ENCODE results near the gene KHDC4.

The KHDC4 gene

GRCh38 chr1:155934097-155934935, at the start of gene KHDC4 (continued):
- peak; percentile 5; the same call in 1 of the 2 replicates for TF ChIP-seq ZNF18 (tag by site-specific recombination; IDR thresholded peaks at IDR 0.05)
- no peak for TF ChIP-seq MYNN (tag by site-specific recombination; IDR thresholded peaks at IDR 0.05; ENCODE audit: borderline replicate concordance)
- no peak for TF ChIP-seq ZNF354C (tag by site-specific recombination; IDR thresholded peaks at IDR 0.05; ENCODE audit: borderline replicate concordance, low read depth)
- peak; percentile 82; the same call in 1 of the 2 replicates for TF ChIP-seq KLF16 (tag by site-specific recombination; IDR thresholded peaks at IDR 0.05)
- no peak for TF ChIP-seq ZNF211 (tag by site-specific recombination; IDR thresholded peaks at IDR 0.05; ENCODE audit: low read depth)
- TF ChIP-seq HOXC10 (CRISPR knock-in tag; IDR thresholded peaks at IDR 0.05), result peak; percentile 100
- TF ChIP-seq ZNF510 (tag by site-specific recombination; IDR thresholded peaks at IDR 0.05; ENCODE audit: insufficient replicate concordance), result no peak
- TF ChIP-seq, protein P1, sequence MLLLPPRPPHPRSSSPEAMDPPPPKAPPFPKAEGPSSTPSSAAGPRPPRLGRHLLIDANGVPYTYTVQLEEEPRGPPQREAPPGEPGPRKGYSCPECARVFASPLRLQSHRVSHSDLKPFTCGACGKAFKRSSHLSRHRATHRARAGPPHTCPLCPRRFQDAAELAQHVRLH (tag by site-specific recombination; IDR thresholded peaks at IDR 0.05), result peak; percentile 100
- peak; percentile 86; the same call in 1 of the 2 replicates for TF ChIP-seq ZNF76 (tag by site-specific recombination; IDR thresholded peaks at IDR 0.05; ENCODE audit: borderline replicate concordance, low read depth)
- TF ChIP-seq ZNF292 (tag by site-specific recombination; IDR thresholded peaks at IDR 0.05; ENCODE audit: borderline replicate concordance, low read depth), result no peak
- TF ChIP-seq GLI2 (tag by site-specific recombination; IDR thresholded peaks at IDR 0.05; ENCODE audit: borderline replicate concordance, low read depth), result no peak
- TF ChIP-seq ZNF843 (tag by site-specific recombination; IDR thresholded peaks at IDR 0.05), result peak; percentile 67; the same call in 1 of the 2 replicates
- TF ChIP-seq ZNF555 (tag by site-specific recombination; conservative IDR thresholded peaks at IDR 0.05), result no peak
- peak; percentile 72 for TF ChIP-seq KLF10 (tag by site-specific recombination; IDR thresholded peaks at IDR 0.05)
- peak; percentile 45; the same call in 1 of the 2 replicates for TF ChIP-seq BCL11A (tag by site-specific recombination; IDR thresholded peaks at IDR 0.05; ENCODE audit: low read depth)
- no peak for TF ChIP-seq ZNF398 (tag by site-specific recombination; IDR thresholded peaks at IDR 0.05)
- TF ChIP-seq ZNF768 (tag by site-specific recombination; IDR thresholded peaks at IDR 0.05), result no peak
- TF ChIP-seq ZNF677 (tag by site-specific recombination; IDR thresholded peaks at IDR 0.05), result no peak
- 0 out of 2 replicates have a peak, but pooled peaks have one; percentile 42 for TF ChIP-seq TRIM28 (IDR thresholded peaks at IDR 0.05; ENCODE audit: borderline replicate concordance, low read length)
- no peak for TF ChIP-seq MEIS1 (CRISPR knock-in tag; IDR thresholded peaks at IDR 0.05; ENCODE audit: borderline replicate concordance)
- TF ChIP-seq ZNF132 (tag by site-specific recombination; IDR thresholded peaks at IDR 0.05; ENCODE audit: borderline replicate concordance), result no peak
- TF ChIP-seq ZNF560 (tag by site-specific recombination; IDR thresholded peaks at IDR 0.05; ENCODE audit: borderline replicate concordance), result no peak
- peak; percentile 58; the same call in 1 of the 2 replicates for TF ChIP-seq ZSCAN4 (tag by site-specific recombination; IDR thresholded peaks at IDR 0.05)
- TF ChIP-seq, protein P2, sequence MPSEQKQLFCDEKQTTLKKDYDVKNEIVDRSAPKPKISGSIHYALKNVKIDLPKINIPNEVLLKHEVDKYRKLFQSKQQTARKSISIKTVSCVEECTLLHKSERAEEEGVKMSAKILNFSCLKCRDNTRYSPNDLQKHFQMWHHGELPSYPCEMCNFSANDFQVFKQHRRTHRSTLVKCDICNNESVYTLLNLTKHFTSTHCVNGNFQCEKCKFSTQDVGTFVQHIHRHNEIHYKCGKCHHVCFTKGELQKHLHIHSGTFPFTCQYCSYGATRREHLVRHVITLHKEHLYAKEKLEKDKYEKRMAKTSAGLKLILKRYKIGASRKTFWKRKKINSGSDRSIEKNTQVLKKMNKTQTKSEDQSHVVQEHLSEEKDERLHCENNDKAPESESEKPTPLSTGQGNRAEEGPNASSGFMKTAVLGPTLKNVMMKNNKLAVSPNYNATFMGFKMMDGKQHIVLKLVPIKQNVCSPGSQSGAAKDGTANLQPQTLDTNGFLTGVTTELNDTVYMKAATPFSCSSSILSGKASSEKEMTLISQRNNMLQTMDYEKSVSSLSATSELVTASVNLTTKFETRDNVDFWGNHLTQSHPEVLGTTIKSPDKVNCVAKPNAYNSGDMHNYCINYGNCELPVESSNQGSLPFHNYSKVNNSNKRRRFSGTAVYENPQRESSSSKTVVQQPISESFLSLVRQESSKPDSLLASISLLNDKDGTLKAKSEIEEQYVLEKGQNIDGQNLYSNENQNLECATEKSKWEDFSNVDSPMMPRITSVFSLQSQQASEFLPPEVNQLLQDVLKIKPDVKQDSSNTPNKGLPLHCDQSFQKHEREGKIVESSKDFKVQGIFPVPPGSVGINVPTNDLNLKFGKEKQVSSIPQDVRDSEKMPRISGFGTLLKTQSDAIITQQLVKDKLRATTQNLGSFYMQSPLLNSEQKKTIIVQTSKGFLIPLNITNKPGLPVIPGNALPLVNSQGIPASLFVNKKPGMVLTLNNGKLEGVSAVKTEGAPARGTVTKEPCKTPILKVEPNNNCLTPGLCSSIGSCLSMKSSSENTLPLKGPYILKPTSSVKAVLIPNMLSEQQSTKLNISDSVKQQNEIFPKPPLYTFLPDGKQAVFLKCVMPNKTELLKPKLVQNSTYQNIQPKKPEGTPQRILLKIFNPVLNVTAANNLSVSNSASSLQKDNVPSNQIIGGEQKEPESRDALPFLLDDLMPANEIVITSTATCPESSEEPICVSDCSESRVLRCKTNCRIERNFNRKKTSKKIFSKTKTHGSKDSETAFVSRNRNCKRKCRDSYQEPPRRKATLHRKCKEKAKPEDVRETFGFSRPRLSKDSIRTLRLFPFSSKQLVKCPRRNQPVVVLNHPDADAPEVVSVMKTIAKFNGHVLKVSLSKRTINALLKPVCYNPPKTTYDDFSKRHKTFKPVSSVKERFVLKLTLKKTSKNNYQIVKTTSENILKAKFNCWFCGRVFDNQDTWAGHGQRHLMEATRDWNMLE (tag by site-specific recombination; conservative IDR thresholded peaks at IDR 0.05; ENCODE audit: low read depth), result peak; percentile 98
- no peak for TF ChIP-seq ZNF488 (tag by site-specific recombination; IDR thresholded peaks at IDR 0.05)
- TF ChIP-seq ZNF10 (tag by site-specific recombination; IDR thresholded peaks at IDR 0.05), result no peak
- peak; percentile 100 for TF ChIP-seq SP2 (tag by site-specific recombination; IDR thresholded peaks at IDR 0.05)
- TF ChIP-seq HOXD13 (CRISPR knock-in tag; IDR thresholded peaks at IDR 0.05; ENCODE audit: borderline replicate concordance), result peak; percentile 100

All from HEK293 (cell line).